Measurements from ENCODE around the gene SMIM1.
"Not testable (repeated sequence)": the region's sequence is repeated elsewhere in the genome, so short reads cannot be mapped to it uniquely, and the experiment has no call there.

The SMIM1 gene

GRCh38 chr1:3803905-3804626 lies 31.5 kb downstream of the SMIM1 start:
- TF ChIP-seq CTCF (conservative IDR thresholded peaks at IDR 0.05; ENCODE audit: low read depth, low read length) = no peak
- DNase-seq (ENCODE audit: low read depth) = no peak
- no peak overlapping the region for H3K4me3 ChIP-seq (ENCODE audit: low read depth, low read length)

GRCh38 chr1:3804627-3804944 lies 32.0 kb downstream of the SMIM1 start:
- DNase-seq (ENCODE audit: low read depth); H3K4me3 ChIP-seq (ENCODE audit: low read depth, low read length): not testable (repeated sequence)

DNA sequence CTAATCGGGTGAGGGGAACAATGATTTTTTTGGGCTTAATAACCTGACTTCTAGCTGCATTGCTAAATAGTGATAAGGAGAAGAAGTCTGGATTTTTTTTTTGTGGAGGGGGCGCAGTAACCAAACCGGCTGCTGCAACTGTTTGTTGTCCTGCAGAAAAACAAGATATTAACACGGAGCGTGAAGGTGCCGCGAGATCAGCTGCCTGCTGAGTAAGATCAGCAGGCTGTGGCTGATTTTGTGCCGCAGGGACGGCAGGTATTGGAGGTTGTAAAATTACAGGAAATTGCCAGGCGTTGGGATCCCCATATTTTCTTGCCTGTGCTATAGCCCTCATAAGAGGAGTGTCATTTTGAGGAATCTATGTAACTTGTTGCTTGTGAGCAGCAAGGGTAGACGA lies 32.5 kb downstream of the SMIM1 start:
- no peak overlapping the region for H3K4me3 ChIP-seq (ENCODE audit: low read depth, low read length)
- TF ChIP-seq CTCF (conservative IDR thresholded peaks at IDR 0.05; ENCODE audit: low read depth, low read length) = no peak
- DNase-seq (ENCODE audit: low read depth) = no peak

DNA sequence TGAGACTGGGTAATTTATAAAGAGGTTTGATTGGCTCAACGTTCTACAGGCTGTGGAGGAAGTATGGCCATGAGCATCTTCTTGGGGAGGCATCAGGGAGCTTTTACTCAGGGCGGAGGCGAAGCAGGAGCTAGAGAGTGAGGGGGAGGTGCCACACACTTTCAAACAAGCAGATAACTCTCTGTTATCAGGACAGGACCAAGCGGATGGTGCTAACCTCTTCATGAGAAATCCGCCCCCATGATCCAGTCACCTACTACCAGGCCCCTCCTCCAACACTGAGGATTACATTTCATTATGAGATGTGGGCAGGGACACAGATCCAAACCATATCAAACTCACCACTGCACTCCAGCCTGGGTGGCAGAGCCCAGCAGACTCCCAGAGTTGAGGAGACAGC lies 35.2 kb downstream of the SMIM1 start:
- DNase-seq (ENCODE audit: low read depth) = no peak
- no peak overlapping the region for H3K4me3 ChIP-seq (ENCODE audit: low read depth, low read length)
- no peak for TF ChIP-seq CTCF (conservative IDR thresholded peaks at IDR 0.05; ENCODE audit: low read depth, low read length)

DNA sequence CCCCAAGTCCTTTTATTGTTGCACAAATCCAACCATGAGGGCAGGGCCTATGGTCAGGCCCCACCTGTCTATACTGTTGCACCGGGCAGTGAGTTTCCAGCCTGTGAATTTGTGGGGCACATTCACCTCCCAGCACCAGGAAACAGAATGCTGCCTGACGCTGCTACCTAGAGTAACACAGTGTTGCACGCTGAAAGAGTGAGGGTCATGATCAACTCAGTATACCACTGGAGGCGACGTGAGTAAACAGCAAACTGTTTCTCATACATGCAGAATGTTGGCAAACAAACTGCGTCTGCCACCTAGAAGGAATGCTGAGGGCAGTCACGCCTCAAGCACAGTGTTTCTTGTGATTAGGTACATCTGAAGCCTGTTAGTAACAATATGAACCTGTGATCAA lies 37.1 kb downstream of the SMIM1 start:
- no peak for DNase-seq (ENCODE audit: low read depth)
- no peak for TF ChIP-seq CTCF (conservative IDR thresholded peaks at IDR 0.05; ENCODE audit: low read depth, low read length)
- no peak overlapping the region for H3K4me3 ChIP-seq (ENCODE audit: low read depth, low read length)

DNA sequence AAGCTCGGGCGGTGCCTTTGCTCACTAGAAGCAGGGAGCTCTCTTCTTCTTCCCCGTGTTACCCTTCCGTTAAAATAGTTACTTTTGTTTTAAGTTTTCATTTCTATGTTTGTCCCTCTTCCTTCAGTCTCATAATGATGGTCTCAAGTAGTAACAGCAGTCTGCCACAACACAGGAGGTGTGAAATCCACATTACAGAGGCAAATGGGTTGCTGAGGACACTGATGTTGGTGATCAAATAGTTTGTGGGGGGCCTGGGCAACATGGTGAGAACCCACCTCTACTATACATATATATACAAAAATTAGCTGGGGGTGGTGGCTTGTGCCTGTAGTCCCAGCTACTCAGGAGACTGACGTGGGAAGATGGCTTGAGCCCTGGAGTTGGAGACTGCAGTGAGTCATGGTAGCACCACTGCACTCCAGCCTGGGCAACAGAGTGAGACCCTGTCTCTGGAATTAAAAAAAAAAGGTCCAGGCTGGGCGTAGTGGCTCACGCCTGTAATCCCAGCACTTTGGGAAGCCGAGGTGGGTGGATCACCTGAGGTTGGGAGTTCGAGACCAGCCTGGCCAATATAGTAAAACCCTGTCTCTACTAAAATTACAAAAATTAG lies 37.7 kb downstream of the SMIM1 start:
- not testable (repeated sequence) for H3K4me3 ChIP-seq (ENCODE audit: low read depth, low read length); DNase-seq (ENCODE audit: low read depth)

- no peak for DNase-seq (ENCODE audit: low read depth)
- H3K4me3 ChIP-seq (ENCODE audit: low read depth, low read length) = no peak overlapping the region
- TF ChIP-seq CTCF (conservative IDR thresholded peaks at IDR 0.05; ENCODE audit: low read depth, low read length) = no peak
Observed at GRCh38 chr1:3811595-3811911, 39.0 kb downstream of the SMIM1 start.

- H3K4me3 ChIP-seq (ENCODE audit: low read depth, low read length) = no peak overlapping the region
- no peak for DNase-seq (ENCODE audit: low read depth)
- no peak for TF ChIP-seq CTCF (conservative IDR thresholded peaks at IDR 0.05; ENCODE audit: low read depth, low read length)
Observed at GRCh38 chr1:3814065-3814464, 41.5 kb downstream of the SMIM1 start.

Measured in choroid plexus epithelial cell (primary cell).